Measurements from ENCODE around the gene SHMT2. TPM values are rescaled to one million over a fixed set of nuclear protein-coding genes. Genes with fewer than 3 reads are reported as not detected.

Gene SHMT2
- total and polyA plus RNA-seq, 4 donors = 34.3 to 59.1 (median 51.9) TPM

GRCh38 chr12:57243521-57244311 is 14.2 kb downstream of the SHMT2 start:
- H3K27ac ChIP-seq (ENCODE audit: low read depth in 1 of 2, low read length in 2 of 2) = no peak overlapping the region
- intact Hi-C loops (cut with DNase I) = loop anchor here in 1 of 2 donors (1.0 kb wide), 1 partner anchor 30 kb away; no protein-coding TSS in a partner anchor
- ATAC-seq (ENCODE audit: low FRiP score) = peak; percentile 57
- no peaks in the 10 kb centered on the region for H3K36me3 ChIP-seq (ENCODE audit: control insufficient read depth in 1 of 2, insufficient read depth in 2 of 2, low read length in 1 of 2)
- DNase-seq = peak; percentile 86 to 95
- WGBS, 2 donors = 15 to 17% methylated on average over 41 of the region's 41 CpGs
- no peaks in the 10 kb centered on the region for H3K9me3 ChIP-seq (ENCODE audit: control insufficient read depth, low read length)
- H3K27me3 ChIP-seq (ENCODE audit: control insufficient read depth in 1 of 2, insufficient read depth in 2 of 2, low read length in 1 of 2) = no peaks in the 10 kb centered on the region
- H3K4me1 ChIP-seq (ENCODE audit: control insufficient read depth in 1 of 2, insufficient read depth in 2 of 2, low read length in 2 of 2) = no peaks in the 10 kb centered on the region
- H3K4me3 ChIP-seq (ENCODE audit: low read length in 2 of 2) = no peak overlapping the region

GRCh38 chr12:57244312-57244696 is 14.8 kb downstream of the SHMT2 start:
- H3K9me3 ChIP-seq (ENCODE audit: control insufficient read depth, low read length) = no peaks in the 10 kb centered on the region
- H3K36me3 ChIP-seq (ENCODE audit: control insufficient read depth in 1 of 2, insufficient read depth in 2 of 2, low read length in 1 of 2) = no peaks in the 10 kb centered on the region
- DNase-seq = no peak
- H3K27me3 ChIP-seq (ENCODE audit: control insufficient read depth in 1 of 2, insufficient read depth in 2 of 2, low read length in 1 of 2) = no peaks in the 10 kb centered on the region
- H3K4me3 ChIP-seq (ENCODE audit: low read length in 2 of 2) = no peak overlapping the region
- H3K4me1 ChIP-seq (ENCODE audit: control insufficient read depth in 1 of 2, insufficient read depth in 2 of 2, low read length in 2 of 2) = no peaks in the 10 kb centered on the region
- intact Hi-C loops (cut with DNase I) = no loop called here
- WGBS, 2 donors = 83 to 85% methylated on average over 6 of the region's 6 CpGs
- ATAC-seq (ENCODE audit: low FRiP score) = no peak
- H3K27ac ChIP-seq (ENCODE audit: low read depth in 1 of 2, low read length in 2 of 2) = no peak overlapping the region

GRCh38 chr12:57247041-57247440 is 17.5 kb downstream of the SHMT2 start:
- Histone ChIP-seq H3K27ac (ENCODE audit: low read depth in 1 of 2, low read length in 2 of 2) (no peak overlapping the region), H3K4me3 (ENCODE audit: low read length in 2 of 2) (no peak overlapping the region), H3K27me3 (ENCODE audit: control insufficient read depth in 1 of 2, insufficient read depth in 2 of 2, low read length in 1 of 2) (no peaks in the 10 kb centered on the region), H3K9me3 (ENCODE audit: control insufficient read depth, low read length) (no peaks in the 10 kb centered on the region), H3K36me3 (ENCODE audit: control insufficient read depth in 1 of 2, insufficient read depth in 2 of 2, low read length in 1 of 2) (no peaks in the 10 kb centered on the region), H3K4me1 (ENCODE audit: control insufficient read depth in 1 of 2, insufficient read depth in 2 of 2, low read length in 2 of 2) (no peaks in the 10 kb centered on the region)
- DNase-seq (no peak), ATAC-seq (ENCODE audit: low FRiP score) (no peak)
- 92 to 97% methylated on average over 1 of the region's 1 CpG for WGBS, 2 donors
- intact Hi-C loops (cut with DNase I) = no loop called here

GRCh38 chr12:57248934-57249742 is 19.6 kb downstream of the SHMT2 start:
- Histone ChIP-seq H3K27ac (ENCODE audit: low read depth in 1 of 2, low read length in 2 of 2) (no peak overlapping the region), H3K4me3 (ENCODE audit: low read length in 2 of 2) (no peak overlapping the region), H3K9me3 (ENCODE audit: control insufficient read depth, low read length) (no peaks in the 10 kb centered on the region), H3K4me1 (ENCODE audit: control insufficient read depth in 1 of 2, insufficient read depth in 2 of 2, low read length in 2 of 2) (no peaks in the 10 kb centered on the region), H3K27me3 (ENCODE audit: control insufficient read depth in 1 of 2, insufficient read depth in 2 of 2, low read length in 1 of 2) (no peaks in the 10 kb centered on the region), H3K36me3 (ENCODE audit: control insufficient read depth in 1 of 2, insufficient read depth in 2 of 2, low read length in 1 of 2) (no peaks in the 10 kb centered on the region)
- ATAC-seq (ENCODE audit: low FRiP score) (no peak), DNase-seq (no peak)
- intact Hi-C loops (cut with DNase I) = no loop called here
- WGBS, 2 donors = 80 to 82% methylated on average over 7 of the region's 7 CpGs

- H3K4me1 ChIP-seq (ENCODE audit: control insufficient read depth in 1 of 2, insufficient read depth in 2 of 2, low read length in 2 of 2) = no peaks in the 10 kb centered on the region
- H3K27ac ChIP-seq (ENCODE audit: low read depth in 1 of 2, low read length in 2 of 2) = no peak overlapping the region
- H3K36me3 ChIP-seq (ENCODE audit: control insufficient read depth in 1 of 2, insufficient read depth in 2 of 2, low read length in 1 of 2) = no peaks in the 10 kb centered on the region
- ATAC-seq (ENCODE audit: low FRiP score) (no peak), DNase-seq (no peak)
- no peak overlapping the region for H3K4me3 ChIP-seq (ENCODE audit: low read length in 2 of 2)
- H3K27me3 ChIP-seq (ENCODE audit: control insufficient read depth in 1 of 2, insufficient read depth in 2 of 2, low read length in 1 of 2) = no peaks in the 10 kb centered on the region
- WGBS, 2 donors = 46 to 63% methylated on average over 3 of the region's 3 CpGs
- H3K9me3 ChIP-seq (ENCODE audit: control insufficient read depth, low read length) = no peaks in the 10 kb centered on the region
- intact Hi-C loops (cut with DNase I) = no loop called here
Measured at GRCh38 chr12:57250541-57250940, 21.0 kb downstream of the SHMT2 start.

GRCh38 chr12:57250956-57251355 is 21.4 kb downstream of the SHMT2 start, which contains the start of gene STAC3:
Gene STAC3, minus strand, starts transcription at chr12:57251187. Its CDS starts 1,551 bp downstream, at chr12:57249636.
- Histone ChIP-seq H3K27me3 (ENCODE audit: control insufficient read depth in 1 of 2, insufficient read depth in 2 of 2, low read length in 1 of 2) (no peaks in the 10 kb centered on the region), H3K9me3 (ENCODE audit: control insufficient read depth, low read length) (no peaks in the 10 kb centered on the region), H3K27ac (ENCODE audit: low read depth in 1 of 2, low read length in 2 of 2) (no peak within 1 kb of the TSS), H3K4me1 (ENCODE audit: control insufficient read depth in 1 of 2, insufficient read depth in 2 of 2, low read length in 2 of 2) (no peaks in the 10 kb centered on the region), H3K36me3 (ENCODE audit: control insufficient read depth in 1 of 2, insufficient read depth in 2 of 2, low read length in 1 of 2) (no peaks in the 10 kb centered on the region), H3K4me3 (ENCODE audit: low read length in 2 of 2) (no peak within 1 kb of the TSS)
- ATAC-seq (ENCODE audit: low FRiP score) = no peak
- 41 to 58% methylated on average over 7 of the region's 7 CpGs for WGBS, 2 donors
- DNase-seq = no peak
- intact Hi-C loops (cut with DNase I) = no loop called here

- H3K27ac ChIP-seq (ENCODE audit: low read depth in 1 of 2, low read length in 2 of 2) = no peak overlapping the region
- H3K36me3 ChIP-seq (ENCODE audit: control insufficient read depth in 1 of 2, insufficient read depth in 2 of 2, low read length in 1 of 2) = peaks cover 0 to 3% of the 10 kb centered on the region in 2 donors
- H3K9me3 ChIP-seq (ENCODE audit: control insufficient read depth, low read length) = no peaks in the 10 kb centered on the region
- H3K4me3 ChIP-seq (ENCODE audit: low read length in 2 of 2) = no peak overlapping the region
- no peaks in the 10 kb centered on the region for H3K4me1 ChIP-seq (ENCODE audit: control insufficient read depth in 1 of 2, insufficient read depth in 2 of 2, low read length in 2 of 2)
- DNase-seq = no peak
- 91 to 95% methylated on average over 13 to 14 of the region's 14 CpGs for WGBS, 2 donors
- ATAC-seq (ENCODE audit: low FRiP score) = no peak
- no peaks in the 10 kb centered on the region for H3K27me3 ChIP-seq (ENCODE audit: control insufficient read depth in 1 of 2, insufficient read depth in 2 of 2, low read length in 1 of 2)
- intact Hi-C loops (cut with DNase I) = no loop called here
Measured at GRCh38 chr12:57254506-57255280, 25.2 kb downstream of the SHMT2 start.

GRCh38 chr12:57255916-57256315 is 26.4 kb downstream of the SHMT2 start:
- H3K36me3 ChIP-seq (ENCODE audit: control insufficient read depth in 1 of 2, insufficient read depth in 2 of 2, low read length in 1 of 2) = peaks cover 0 to 6% of the 10 kb centered on the region in 2 donors
- no peaks in the 10 kb centered on the region for H3K4me1 ChIP-seq (ENCODE audit: control insufficient read depth in 1 of 2, insufficient read depth in 2 of 2, low read length in 2 of 2)

More at GRCh38 chr12:57255916-57256315, 26.4 kb downstream of the SHMT2 start:
- WGBS, 2 donors = 86% methylated on average over 6 of the region's 6 CpGs
- Histone ChIP-seq H3K27me3 (ENCODE audit: control insufficient read depth in 1 of 2, insufficient read depth in 2 of 2, low read length in 1 of 2) (no peaks in the 10 kb centered on the region), H3K4me3 (ENCODE audit: low read length in 2 of 2) (no peak overlapping the region), H3K9me3 (ENCODE audit: control insufficient read depth, low read length) (no peaks in the 10 kb centered on the region), H3K27ac (ENCODE audit: low read depth in 1 of 2, low read length in 2 of 2) (no peak overlapping the region)
- no peak for ATAC-seq (ENCODE audit: low FRiP score)
- no peak for DNase-seq
- intact Hi-C loops (cut with DNase I) = no loop called here

Measured in aorta (tissue), 5 donors.